HG03460 (cell line): ENCODE results near the gene PRIM2.
A peak's percentile ranks its signal among the peaks of the same experiment; 100 is the strongest.
"Not testable (repeated sequence)": the region's sequence is repeated elsewhere in the genome, so short reads cannot be mapped to it uniquely, and the experiment has no call there.

ENCODE experiments used
- ATAC-seq: cut with Tn5 transposase; IDR thresholded peaks from one replicate; pipeline ENCODE4 v1.9.1; 2021; ENCODE audit not compliant: unreplicated experiment

PRIM2 gene

GRCh38 chr6:57307850-57308249, 9.6 kb upstream of the PRIM2 start:
- no peak for ATAC-seq

DNA sequence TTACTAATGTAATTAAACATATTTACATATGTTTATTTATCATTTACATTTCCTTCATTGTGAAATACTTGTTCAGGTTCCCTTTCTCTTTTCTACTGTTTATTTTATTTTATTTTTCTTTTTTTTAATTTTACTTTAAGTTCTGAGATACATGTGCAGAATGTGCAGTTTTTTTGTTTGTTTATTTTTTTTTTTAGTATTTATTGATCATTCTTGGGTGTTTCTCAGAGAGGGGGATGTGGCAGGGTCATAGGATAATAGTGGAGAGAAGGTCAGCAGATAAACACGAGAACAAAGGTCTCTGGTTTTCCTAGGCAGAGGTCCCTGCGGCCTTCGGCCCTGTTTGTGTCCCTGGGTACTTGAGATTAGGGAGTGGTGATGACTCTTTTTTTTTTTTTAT, 8.7 kb upstream of the PRIM2 start:
- ATAC-seq, result not testable (repeated sequence)

- not testable (repeated sequence) for ATAC-seq
These were observed 7.2 kb upstream of the PRIM2 start for GRCh38 chr6:57310095-57310816.

DNA sequence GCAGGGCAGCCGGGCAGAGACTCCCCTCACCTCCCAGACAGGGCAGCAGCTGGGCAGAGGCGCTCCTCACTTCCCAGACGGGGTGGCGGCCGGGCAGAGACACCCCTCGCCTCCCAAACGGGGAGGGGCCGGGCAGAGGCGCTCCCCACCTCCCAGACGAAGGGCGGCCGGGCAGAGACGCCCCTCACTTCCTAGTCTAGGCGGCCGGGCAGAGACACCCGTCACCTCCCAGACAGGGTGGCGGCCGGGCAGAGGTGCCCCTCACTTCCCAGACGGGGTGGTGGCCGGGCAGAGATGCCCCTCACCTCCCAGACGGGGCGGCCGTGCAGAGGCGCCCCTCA, 6.6 kb upstream of the PRIM2 start:
- ATAC-seq, result no peak

DNA sequence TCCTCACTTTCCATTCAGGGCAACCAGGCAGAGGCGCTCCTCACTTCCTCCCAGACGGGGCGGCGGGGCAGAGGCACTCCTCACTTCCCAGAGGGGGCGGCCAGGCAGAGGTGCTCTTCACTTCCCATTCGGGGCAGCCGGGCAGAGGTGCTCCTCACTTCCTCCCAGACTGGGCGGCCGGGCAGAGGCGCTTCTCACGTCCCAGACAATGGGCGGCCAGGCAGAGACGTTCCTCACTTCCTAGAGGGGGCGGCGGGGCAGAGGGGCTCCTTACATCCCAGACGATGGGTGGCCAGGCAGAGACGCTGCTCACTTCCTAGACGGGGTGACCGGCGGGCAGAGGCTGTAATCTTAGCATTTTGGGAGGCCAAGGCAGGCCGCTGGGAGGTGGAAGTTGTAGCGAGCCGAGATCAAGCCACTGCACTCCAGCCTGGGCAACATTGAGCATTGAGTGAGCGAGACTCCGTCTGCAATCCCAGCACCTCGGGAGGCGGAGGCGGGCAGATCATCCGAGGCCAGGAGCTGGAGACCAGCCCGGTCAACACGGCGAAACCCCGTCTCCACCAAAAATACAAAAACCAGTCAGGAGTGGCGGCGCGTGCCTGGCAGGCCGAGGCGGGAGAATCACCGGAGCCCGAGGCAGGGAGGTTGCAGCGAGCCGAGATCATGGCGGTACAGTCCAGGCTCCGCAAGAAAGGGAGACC, 6.0 kb upstream of the PRIM2 start:
- not testable (repeated sequence) for ATAC-seq

DNA sequence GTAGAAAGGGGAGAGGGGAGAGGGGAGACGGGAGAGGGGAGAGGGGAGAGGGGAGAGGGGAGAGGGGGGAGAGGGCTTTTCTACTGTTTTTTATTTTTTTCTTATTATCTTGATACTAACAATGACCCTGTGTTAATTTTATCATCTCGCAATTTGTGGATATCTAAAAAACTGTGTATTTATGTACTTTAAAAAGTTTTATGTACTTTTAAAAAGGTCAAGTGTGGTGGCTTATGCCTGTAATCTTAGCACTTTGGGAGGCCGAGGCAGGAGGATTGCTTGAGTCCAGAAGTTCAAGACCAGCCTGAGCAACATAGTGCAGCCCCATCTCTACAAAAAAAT, 5.5 kb upstream of the PRIM2 start:
- no peak for ATAC-seq

DNA sequence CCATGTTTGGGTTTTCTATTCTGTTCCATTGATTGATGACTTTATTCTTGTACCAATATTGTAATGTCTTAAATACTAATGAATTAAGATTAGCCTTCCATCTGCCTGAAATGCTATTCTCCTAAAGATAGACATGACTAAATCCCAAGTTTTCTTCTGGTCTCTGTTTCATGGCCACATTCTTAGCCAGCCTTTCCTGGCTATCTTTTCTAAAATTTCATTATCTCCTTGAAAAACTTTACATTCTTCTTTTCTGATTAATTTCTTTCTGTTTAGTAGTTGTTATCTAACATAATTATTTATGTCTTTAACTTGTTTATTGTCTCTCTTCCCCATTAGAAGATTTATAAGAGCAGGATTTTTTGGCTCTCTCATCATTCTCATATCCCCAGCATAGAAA, 4.4 kb upstream of the PRIM2 start:
- no peak for ATAC-seq

DNA sequence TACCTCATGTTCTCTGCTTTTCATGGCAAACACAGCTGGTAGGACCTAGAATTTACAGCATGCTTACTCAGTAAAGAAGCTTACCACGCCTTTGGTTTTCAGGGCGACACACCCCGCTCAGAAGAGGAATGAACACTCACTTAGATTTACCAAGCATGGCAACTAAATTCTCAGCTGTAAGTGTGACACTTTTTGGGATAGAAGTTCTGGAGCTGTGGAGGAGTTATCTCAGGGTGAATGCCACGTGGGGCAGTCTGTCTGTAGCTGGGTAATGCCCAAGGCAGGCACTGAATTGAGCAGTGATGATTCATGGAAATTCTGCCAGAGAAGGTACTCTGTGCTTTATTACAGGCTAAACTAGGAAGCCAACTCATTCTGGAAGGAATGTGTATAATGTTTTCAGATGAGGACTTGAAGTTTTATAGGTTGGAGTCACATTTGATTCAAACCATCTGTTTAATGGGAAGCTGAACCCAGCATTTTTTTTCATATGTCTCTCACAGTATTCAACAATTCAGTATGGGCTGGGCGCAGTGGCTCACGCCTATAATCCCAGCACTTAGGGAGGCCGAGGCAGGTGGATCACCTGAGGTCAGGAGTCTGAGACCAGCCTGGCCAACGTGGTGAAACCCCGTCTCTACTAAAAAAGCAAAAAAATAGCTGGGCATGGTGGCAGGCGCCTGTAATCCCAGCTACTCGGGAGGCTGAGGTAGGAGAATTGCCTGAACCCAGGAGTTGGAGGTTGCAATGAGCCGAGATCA, 3.5 kb upstream of the PRIM2 start:
- no peak for ATAC-seq

- ATAC-seq, result no peak
These were observed 2.3 kb upstream of the PRIM2 start for GRCh38 chr6:57315111-57315510.

- no peak for ATAC-seq
These were observed 1.6 kb upstream of the PRIM2 start for GRCh38 chr6:57315851-57316250.

DNA sequence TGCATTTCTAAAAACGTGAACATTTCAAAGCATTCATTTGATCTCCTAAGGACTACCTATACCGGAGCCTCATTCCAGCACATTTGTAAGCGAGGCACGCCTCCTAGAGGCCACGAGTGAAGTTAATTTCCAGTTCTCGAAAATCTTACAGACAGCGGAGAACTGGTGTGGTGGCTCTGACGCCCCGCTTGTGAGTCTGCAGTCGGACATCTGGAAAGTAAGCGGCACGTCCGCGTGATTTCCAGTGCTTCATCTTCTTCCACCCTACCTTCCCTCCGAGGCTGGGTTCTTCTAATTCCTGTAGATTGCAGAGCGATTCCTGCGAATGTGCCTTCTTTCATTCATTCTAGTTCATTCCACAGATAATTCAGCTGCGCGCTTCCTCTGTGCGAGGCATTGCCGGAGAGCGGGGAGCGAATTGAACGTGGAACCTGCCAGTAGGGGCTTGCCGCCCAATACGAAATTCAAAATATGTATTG, 810 bp upstream of the PRIM2 start:
- peak; percentile 86 for ATAC-seq

DNA sequence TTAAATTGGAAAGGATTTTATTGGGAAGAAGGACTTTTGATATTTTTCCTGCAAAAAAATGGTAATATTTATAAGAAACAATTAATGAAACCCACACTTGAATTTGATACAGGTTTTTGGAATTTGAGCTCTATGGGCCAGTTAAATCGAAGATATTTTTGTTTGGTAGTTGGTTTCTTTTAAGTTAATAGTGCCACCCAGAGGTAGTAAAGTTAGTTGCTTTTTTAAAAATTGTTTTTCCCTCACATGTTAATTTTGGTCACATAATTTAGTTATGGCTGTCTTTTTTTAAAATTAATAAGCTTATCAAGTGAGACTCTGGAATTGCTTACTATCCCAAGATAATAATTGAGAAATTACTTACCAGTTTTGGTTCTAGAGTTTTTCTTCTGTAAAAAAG, 7.1 kb downstream of the PRIM2 start:
- ATAC-seq, result no peak

GRCh38 chr6:57327311-57327710, 9.9 kb downstream of the PRIM2 start:
- no peak for ATAC-seq

- ATAC-seq, result no peak
These were observed 10.6 kb downstream of the PRIM2 start for GRCh38 chr6:57328074-57328473.

GRCh38 chr6:57329933-57330332, 12.5 kb downstream of the PRIM2 start:
- ATAC-seq, result no peak

DNA sequence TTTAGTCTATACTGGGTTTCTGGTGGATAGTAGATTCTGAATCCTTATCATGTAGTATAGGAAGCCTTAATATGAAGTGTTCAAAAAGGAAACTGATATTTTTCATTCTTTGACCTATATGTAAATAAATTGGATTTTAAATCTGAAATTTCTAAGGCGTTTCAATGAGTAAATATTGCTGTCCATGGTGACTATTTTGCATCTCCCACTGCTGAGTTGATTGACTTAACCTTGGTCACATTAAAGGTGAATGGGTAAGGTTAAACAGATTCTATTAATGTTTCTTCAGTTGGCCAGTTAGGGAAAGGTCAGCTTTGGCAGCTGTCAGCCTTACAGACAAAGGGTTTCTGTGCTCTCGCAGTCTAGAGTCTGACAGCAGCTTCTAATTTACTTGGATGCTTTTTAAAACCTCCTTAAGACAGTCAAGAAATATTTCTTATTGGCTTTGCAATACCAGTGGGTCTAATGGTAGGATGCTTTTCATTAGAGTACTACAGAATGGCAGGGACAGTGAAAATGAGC, 24.8 kb downstream of the PRIM2 start:
- no peak for ATAC-seq

DNA sequence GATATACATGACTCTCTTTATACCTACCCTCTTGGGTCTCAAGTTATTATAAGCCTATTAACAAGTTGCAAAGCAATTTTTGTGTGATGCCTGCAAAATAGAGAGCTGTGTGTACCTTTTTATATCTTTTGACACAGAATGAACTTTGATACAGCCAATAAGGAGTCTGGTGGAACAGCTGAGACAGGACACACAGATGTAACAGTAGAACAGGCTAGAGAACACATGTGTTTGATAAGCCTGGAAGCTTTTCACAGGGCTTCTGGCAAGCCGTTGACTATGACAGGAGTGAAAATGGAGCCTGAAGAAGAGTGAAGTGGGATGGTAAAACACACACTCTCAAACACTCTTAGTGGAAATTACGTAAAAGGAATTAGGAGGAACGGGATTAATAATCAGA, 25.9 kb downstream of the PRIM2 start:
- not testable (repeated sequence) for ATAC-seq

GRCh38 chr6:57346715-57347114, 29.3 kb downstream of the PRIM2 start:
- not testable (repeated sequence) for ATAC-seq

DNA sequence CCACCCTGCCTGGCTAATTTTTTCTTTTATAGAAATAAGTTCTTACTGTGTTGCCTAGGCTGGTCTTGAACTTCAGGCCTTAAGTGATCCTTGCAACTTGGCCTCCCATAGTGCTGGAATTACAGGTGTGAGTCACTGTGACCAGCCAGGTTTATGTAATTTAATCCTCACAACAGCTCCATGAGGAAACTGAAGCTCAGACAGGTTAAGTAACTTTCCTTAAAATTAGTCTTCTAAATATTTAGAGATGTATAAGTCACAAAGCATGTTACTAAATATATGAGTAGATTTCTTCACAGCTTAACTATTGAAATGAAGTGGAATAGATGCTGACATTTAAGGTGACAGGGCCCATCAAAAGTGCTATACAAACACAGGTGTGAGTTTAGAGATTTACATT, 30.2 kb downstream of the PRIM2 start:
- ATAC-seq, result not testable (repeated sequence)

- ATAC-seq, result peak; percentile 65
These were observed 33.0 kb downstream of the PRIM2 start for GRCh38 chr6:57350443-57350842.

GRCh38 chr6:57352596-57352995, 35.2 kb downstream of the PRIM2 start:
- not testable (repeated sequence) for ATAC-seq

DNA sequence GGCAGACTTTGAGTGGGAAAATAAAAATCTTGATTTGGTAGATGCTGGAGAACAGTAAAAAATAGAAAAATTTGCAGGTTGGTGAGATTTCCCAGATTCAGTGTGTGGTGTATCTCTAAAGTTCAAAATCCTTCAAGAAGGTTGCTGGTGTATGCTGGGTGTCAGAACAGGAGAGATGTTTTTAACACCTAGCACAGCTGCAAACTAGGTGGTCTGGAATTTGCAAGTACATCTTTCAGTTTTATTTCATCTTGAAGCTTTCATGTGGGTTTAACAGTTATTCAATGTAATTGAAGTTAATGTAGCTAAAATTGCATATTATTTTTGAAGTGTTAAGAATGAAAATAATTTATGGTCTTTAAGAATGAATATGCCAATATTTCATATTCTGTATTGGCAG, 40.9 kb downstream of the PRIM2 start:
- not testable (repeated sequence) for ATAC-seq
